Endodermal cell (in vitro differentiated cells): ENCODE measurements around the gene CDC42EP3. TPM values are rescaled to one million over a fixed set of nuclear protein-coding genes. Genes with fewer than 3 reads are reported as not detected.

Experiments
- DNase-seq: peaks from one replicate; pipeline ENCODE4 v3.0.0-alpha.2; 2017
- H3K27ac ChIP-seq: 2 replicates; pipeline ENCODE4 v1.5.1; 2013; ENCODE audit warnings: mild to moderate bottlenecking, low read depth, low read length, moderate library complexity
- H3K27me3 ChIP-seq: 2 replicates; pipeline ENCODE4 v1.6.1; 2013; ENCODE audit warnings: mild to moderate bottlenecking, low read length, moderate library complexity; ENCODE audit not compliant: insufficient read depth, control insufficient read depth, poor library complexity, severe bottlenecking
- H3K36me3 ChIP-seq: 2 replicates; pipeline ENCODE4 v1.7.0; 2013; ENCODE audit warnings: mild to moderate bottlenecking, low read length, moderate library complexity; ENCODE audit not compliant: control insufficient read depth, insufficient read depth
- H3K4me1 ChIP-seq: one replicate; pipeline ENCODE4 v1.7.0; 2013; ENCODE audit warnings: low read length; ENCODE audit not compliant: control insufficient read depth, insufficient read depth
- H3K4me3 ChIP-seq: 2 replicates; pipeline ENCODE4 v1.5.1; 2013; ENCODE audit warnings: mild to moderate bottlenecking, low read length, moderate library complexity
- H3K9ac ChIP-seq: 2 replicates; pipeline ENCODE4 v1.6.1; 2013; ENCODE audit warnings: mild to moderate bottlenecking, low read length, moderate library complexity; ENCODE audit not compliant: poor library complexity, severe bottlenecking; ENCODE audit errors: extremely low read depth
- H3K9me3 ChIP-seq: 2 replicates; pipeline ENCODE4 v1.6.1; 2013; ENCODE audit warnings: mild to moderate bottlenecking, low read length, moderate library complexity; ENCODE audit not compliant: control insufficient read depth
- H3K27ac Mint-ChIP-seq: 2 replicates; pipeline ENCODE4 v1.8.0; 2020; ENCODE audit warnings: mixed read lengths
- H3K27me3 Mint-ChIP-seq: 2 replicates; pipeline ENCODE4 v1.8.0; 2021; ENCODE audit warnings: mild to moderate bottlenecking, mixed read lengths; ENCODE audit not compliant: insufficient read depth
- H3K36me3 Mint-ChIP-seq: 2 replicates; pipeline ENCODE4 v1.8.0; 2020; ENCODE audit warnings: low read depth, mixed read lengths
- H3K4me1 Mint-ChIP-seq: 2 replicates; pipeline ENCODE4 v1.8.0; 2020; ENCODE audit warnings: mixed read lengths
- H3K4me3 Mint-ChIP-seq: 2 replicates; pipeline ENCODE4 v1.8.0; 2020; ENCODE audit warnings: mild to moderate bottlenecking, moderate library complexity, mixed read lengths
- H3K9me3 Mint-ChIP-seq: 2 replicates; pipeline ENCODE4 v1.8.0; 2020; ENCODE audit warnings: mild to moderate bottlenecking, mixed read lengths
- WGBS, 2 experiments: methylation state at CpG; one replicate each; pipeline versions ENCODE4 v1.1.5 to v1.1.7; 2013; ENCODE audit warnings: missing lambda C conversion rate in 2 of 2, mixed read lengths in 1 of 2; ENCODE audit not compliant: insufficient coverage in 1 of 2, insufficient read length in 1 of 2; 5-methylcytosine and 5-hydroxymethylcytosine counted together
- total RNA-seq, 2 donors: library from RNA; stranded (reverse); fragmentation: NEBNext Ultra II Directional in 1 of 2; extraction: Animal tissue kit (Norgen Biotek cat#: 25700) in 1 of 2; gene quantifications; 2 replicates in 1 of 2; 3 replicates in 1 of 2; pipeline ENCODE4 v1.2.1, GENCODE V29; 2021
- TF ChIP-seq, protein P1 (sequence below): fragments of 200-600 bp; sonication (generic); conservative IDR thresholded peaks from 2 replicates; pipeline ENCODE4 v1.5.0; 2021; ENCODE audit warnings: antibody characterized with exemption, mild to moderate bottlenecking

Gene CDC42EP3
- total RNA-seq, 2 donors from 2014 or later: 26.4 to 30.2 TPM

DNA sequence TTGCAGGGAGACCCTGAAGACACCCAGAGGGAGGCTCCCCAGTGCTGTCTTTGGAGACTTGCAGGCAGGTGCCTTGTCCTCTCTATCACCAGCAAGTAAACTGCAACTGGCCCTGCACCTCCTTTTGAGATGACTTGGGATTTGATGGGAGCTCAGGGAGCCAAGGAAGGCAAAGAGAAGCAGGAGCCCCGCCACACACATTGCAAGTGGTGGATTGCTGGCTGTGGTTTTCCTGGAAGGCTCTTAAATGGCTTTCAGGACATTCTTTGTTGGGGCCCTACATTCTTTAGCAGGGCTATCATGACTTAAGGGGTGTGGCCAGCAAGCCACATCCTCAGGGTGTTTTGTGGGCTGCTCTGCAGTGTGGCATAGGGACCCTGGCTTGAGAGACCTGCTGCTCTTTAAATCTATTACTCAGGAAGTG lies 39.9 kb upstream of the CDC42EP3 start:
- no peak overlapping the region for H3K4me3 Mint-ChIP-seq
- peaks cover 24% of the 10 kb centered on the region for H3K9me3 Mint-ChIP-seq
- no peak overlapping the region for H3K27ac ChIP-seq
- no peaks in the 10 kb centered on the region for H3K27me3 ChIP-seq
- DNase-seq: peak; percentile 78
- H3K27ac Mint-ChIP-seq: peak overlapping the region; percentile 55
- H3K4me3 ChIP-seq: no peak overlapping the region
- TF ChIP-seq, protein P1, sequence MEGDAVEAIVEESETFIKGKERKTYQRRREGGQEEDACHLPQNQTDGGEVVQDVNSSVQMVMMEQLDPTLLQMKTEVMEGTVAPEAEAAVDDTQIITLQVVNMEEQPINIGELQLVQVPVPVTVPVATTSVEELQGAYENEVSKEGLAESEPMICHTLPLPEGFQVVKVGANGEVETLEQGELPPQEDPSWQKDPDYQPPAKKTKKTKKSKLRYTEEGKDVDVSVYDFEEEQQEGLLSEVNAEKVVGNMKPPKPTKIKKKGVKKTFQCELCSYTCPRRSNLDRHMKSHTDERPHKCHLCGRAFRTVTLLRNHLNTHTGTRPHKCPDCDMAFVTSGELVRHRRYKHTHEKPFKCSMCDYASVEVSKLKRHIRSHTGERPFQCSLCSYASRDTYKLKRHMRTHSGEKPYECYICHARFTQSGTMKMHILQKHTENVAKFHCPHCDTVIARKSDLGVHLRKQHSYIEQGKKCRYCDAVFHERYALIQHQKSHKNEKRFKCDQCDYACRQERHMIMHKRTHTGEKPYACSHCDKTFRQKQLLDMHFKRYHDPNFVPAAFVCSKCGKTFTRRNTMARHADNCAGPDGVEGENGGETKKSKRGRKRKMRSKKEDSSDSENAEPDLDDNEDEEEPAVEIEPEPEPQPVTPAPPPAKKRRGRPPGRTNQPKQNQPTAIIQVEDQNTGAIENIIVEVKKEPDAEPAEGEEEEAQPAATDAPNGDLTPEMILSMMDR: no peak
- no peaks in the 10 kb centered on the region for H3K27me3 Mint-ChIP-seq
- H3K9me3 ChIP-seq: peaks cover 15% of the 10 kb centered on the region
- no peaks in the 10 kb centered on the region for H3K36me3 Mint-ChIP-seq
- WGBS, 2 experiments: 71 to 90% methylated on average over 1 of the region's 1 CpG
- peaks cover 4% of the 10 kb centered on the region for H3K4me1 ChIP-seq
- H3K4me1 Mint-ChIP-seq: peaks cover 5% of the 10 kb centered on the region
- H3K9ac ChIP-seq: no peak overlapping the region
- no peaks in the 10 kb centered on the region for H3K36me3 ChIP-seq

DNA sequence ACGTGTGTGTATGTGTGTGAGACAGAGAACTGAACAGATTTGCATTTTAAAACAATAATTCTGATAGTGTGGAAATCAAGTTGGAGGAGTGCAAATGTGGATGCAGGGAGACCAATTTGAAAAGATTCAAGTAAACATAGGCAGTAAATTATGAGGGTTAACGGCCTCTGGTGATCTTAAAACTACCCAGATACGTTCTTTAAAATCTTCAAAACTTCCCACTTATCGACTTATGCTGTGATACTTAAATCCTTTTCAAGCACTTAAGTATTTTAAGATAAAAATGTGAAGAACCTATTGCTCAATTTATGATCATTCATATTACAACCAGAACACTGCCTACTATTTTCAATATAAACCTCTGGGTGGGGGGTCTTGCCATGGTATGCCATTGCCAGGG lies 37.7 kb upstream of the CDC42EP3 start:
- 67 to 81% methylated on average over 2 to 4 of the region's 4 CpGs for WGBS, 2 experiments
- Mint-ChIP-seq H3K27ac (no peak overlapping the region), H3K4me1 (peaks cover 5% of the 10 kb centered on the region), H3K9me3 (peaks cover 7% of the 10 kb centered on the region), H3K27me3 (no peaks in the 10 kb centered on the region), H3K4me3 (no peak overlapping the region), H3K36me3 (no peaks in the 10 kb centered on the region)
- Histone ChIP-seq H3K27me3 (no peaks in the 10 kb centered on the region), H3K4me3 (no peak overlapping the region), H3K9me3 (peaks cover 4% of the 10 kb centered on the region), H3K9ac (no peak overlapping the region), H3K36me3 (no peaks in the 10 kb centered on the region), H3K27ac (no peak overlapping the region), H3K4me1 (peaks cover 4% of the 10 kb centered on the region)
- TF ChIP-seq, protein P1: no peak
- no peak for DNase-seq

DNA sequence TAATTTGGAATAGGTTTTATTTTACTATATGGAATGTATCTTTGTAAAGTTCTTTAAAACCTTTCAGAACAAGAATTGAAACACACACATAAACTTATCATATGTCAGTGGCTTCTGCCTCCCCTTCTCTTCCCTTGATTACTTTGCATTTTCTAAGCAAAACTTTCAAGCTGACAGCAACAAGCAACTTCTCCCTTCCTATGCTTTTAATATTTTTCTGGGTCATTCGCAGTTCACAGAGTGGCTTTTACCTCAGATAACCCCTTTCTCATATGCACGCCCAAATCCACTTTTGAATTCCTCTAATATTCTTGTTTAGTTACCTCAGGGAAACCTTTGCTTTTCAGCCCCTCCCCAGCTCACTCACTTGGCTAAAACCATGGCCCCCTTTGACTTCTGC lies 36.7 kb upstream of the CDC42EP3 start:
- no peaks in the 10 kb centered on the region for H3K27me3 ChIP-seq
- WGBS, 2 experiments: 90 to 100% methylated on average over 2 of the region's 2 CpGs
- Mint-ChIP-seq H3K4me3 (no peak overlapping the region), H3K27me3 (no peaks in the 10 kb centered on the region), H3K4me1 (peaks cover 5% of the 10 kb centered on the region), H3K36me3 (no peaks in the 10 kb centered on the region), H3K27ac (no peak overlapping the region), H3K9me3 (no peaks in the 10 kb centered on the region)
- no peak overlapping the region for H3K4me3 ChIP-seq
- H3K9me3 ChIP-seq: no peaks in the 10 kb centered on the region
- H3K36me3 ChIP-seq: no peaks in the 10 kb centered on the region
- TF ChIP-seq, protein P1: no peak
- H3K27ac ChIP-seq: no peak overlapping the region
- no peak for DNase-seq
- no peak overlapping the region for H3K9ac ChIP-seq
- H3K4me1 ChIP-seq: peaks cover 4% of the 10 kb centered on the region
